Measurements from ENCODE around the gene RNASE4.

Gene RNASE4

GRCh38 chr14:20746566-20746965, 62.2 kb downstream of the RNASE4 start:
- no peak for DNase-seq

- DNase-seq = no peak
Measured at GRCh38 chr14:20748439-20748838, 64.1 kb downstream of the RNASE4 start.

GRCh38 chr14:20750194-20750593, 65.8 kb downstream of the RNASE4 start:
- DNase-seq = no peak
